IPS-NIHi11 (cell line): ENCODE results near the gene SPAAR.
"Not testable (repeated sequence)": the region's sequence is repeated elsewhere in the genome, so short reads cannot be mapped to it uniquely, and the experiment has no call there.

Experiments used
- DNase-seq: peaks from one replicate; pipeline ENCODE4 v3.0.0; 2012; ENCODE audit warnings: mixed read lengths, low spot score

SPAAR gene

GRCh38 chr9:35904338-35904737 lies 5.0 kb upstream of the SPAAR start:
- DNase-seq = no peak

GRCh38 chr9:35905051-35905781 lies 4.1 kb upstream of the SPAAR start:
- no peak for DNase-seq

DNA sequence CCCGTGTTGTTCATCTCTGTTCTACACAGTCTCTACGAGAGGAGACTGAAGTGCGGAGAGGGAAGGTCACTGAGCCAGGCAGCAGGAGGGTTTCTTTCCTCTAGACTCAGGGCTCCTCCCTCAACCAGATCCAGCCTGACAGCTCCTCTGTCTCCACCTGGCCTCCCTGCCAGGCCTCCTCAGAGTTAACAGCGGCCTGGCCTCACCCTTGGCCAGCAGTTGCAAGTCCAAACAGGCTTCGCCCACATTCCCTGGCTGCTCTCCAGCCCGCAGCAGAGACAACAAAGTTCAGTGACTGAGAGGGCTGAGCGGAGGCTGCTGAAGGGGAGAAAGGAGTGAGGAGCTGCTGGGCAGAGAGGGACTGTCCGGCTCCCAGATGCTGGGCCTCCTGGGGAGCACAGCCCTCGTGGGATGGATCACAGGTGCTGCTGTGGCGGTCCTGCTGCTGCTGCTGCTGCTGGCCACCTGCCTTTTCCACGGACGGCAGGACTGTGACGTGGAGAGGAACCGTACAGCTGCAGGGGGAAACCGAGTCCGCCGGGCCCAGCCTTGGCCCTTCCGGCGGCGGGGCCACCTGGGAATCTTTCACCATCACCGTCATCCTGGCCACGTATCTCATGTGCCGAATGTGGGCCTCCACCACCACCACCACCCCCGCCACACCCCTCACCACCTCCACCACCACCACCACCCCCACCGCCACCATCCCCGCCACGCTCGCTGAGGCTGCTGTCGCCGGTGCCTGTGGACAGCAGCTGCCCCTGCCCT lies 3.2 kb upstream of the SPAAR start, which contains the start of gene HRCT1:
Gene HRCT1, plus strand, starts transcription at position 291 of the 768 bp plus-strand sequence. Its CDS starts 86 bp downstream, at position 377.
- no peak for DNase-seq

- no peak for DNase-seq
Observed at GRCh38 chr9:35906923-35907699, 2.2 kb upstream of the SPAAR start.

DNA sequence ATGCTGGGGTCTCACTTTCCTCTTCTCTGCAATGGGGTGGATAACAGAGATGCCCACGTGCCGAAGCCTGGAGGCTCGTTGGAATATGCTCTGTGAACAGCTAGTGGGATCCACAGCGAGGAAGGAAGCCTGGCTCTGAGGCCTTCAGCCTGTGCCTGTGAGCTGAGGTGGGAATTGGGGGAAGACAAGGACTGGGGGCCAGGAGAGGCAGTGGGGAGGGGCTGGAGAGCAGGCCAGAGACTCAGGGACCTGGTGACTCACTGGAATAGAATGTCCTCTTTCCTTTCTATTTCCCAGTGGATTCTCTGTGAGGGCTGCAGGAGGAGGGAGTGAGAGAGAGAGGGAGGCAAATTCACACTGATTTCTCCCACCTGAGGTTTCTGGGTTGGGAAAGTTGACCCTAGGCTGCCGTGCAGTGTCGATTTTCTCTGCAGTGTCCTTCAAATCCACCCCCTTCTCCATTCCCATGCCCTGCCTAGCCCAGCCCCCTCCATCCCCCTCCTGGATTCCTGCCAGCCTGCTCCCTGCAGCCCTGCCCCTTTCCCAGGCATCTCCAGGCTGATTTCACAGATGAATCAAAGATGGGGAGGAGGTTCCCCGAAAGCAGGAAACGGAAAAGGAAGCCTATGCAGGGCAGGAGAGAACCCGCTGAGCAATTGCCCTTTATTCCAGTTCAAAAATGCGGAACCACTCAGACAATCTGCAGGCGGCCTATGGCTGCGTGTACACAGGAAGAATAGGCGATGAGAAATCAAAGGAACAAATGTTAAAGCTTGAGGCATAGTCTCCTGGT lies 1.4 kb upstream of the SPAAR start:
- peak; percentile 72 for DNase-seq

- DNase-seq = no peak
Observed at GRCh38 chr9:35908504-35909125, 675 bp upstream of the SPAAR start.

DNA sequence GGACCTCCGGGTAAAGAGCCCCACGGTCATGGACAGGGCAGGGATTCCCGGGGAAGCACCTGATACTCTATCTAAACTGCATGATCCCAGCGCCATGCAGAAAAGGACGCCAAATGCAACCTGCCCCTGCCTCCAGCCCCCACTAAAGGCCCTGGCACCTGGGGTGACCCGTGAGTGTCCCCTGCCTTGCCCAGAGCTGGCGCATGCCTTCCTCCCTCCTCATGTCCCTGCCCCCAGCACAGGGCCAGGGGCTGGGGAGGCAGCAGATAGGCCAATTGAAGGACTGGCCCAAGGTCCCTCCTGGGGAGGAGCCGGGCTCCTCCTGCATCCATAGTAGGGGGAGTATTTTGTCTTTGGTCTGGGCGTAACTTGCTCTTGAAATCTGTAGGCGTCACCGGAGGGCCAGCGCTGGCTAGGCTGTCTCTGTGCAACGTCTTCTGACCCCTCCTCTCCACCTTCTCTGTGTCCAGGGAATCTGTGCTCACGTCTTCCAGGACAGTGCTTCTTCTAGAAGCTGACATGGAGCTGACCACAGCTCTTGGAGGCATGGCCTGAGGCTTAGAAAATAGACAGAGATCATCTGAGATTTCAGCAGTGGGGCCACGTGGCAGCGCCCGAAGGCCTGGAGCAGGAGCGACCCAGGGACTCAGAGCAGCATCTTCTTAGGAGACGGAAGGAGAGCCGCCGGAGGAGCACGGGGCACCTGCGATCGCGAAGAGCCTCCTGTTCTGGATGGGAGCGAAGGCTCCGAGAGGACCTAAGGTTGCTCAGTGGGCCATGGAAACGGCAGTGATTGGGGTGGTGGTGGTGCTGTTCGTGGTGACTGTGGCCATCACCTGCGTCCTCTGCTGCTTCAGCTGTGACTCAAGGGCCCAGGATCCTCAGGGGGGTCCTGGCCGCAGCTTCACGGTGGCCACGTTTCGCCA lies 660 bp downstream of the SPAAR start:
- no peak for DNase-seq

DNA sequence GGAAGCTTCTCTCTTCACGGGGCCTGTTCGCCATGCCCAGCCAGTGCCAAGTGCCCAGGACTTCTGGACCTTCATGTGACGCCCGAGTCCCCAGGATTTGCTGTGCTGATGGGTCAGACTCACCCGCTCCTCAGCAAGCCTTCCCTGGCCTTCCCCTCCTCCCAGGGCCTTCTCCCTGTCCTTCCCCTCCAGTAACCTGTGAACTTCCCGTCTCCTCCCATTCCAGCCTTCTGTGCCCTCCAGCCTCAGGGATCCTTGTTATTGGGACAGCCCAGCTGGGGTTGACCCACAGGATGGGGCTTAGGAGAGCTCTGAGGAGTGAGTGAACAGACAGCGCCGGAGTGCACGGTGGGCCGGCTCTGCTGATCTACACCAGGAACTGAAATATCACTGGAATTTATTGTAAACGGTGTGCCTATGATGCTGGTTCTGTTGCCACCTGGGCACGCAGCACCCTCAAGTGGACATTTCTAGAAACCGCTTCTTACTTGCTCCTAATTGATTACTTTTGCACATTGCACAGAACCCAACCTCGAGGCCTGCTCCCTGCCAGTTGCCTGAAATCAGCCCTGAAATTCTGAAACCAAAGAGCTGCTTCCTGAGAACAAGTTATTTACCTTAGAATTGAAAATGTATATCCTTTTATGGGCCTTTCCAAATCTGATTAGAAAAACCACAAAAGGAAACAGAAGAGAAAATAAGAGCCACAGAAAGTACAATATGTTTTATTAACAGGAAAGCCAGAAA lies 1.5 kb downstream of the SPAAR start:
- peak; percentile 63 for DNase-seq

GRCh38 chr9:35911690-35912089 lies 2.4 kb downstream of the SPAAR start:
- no peak for DNase-seq

DNA sequence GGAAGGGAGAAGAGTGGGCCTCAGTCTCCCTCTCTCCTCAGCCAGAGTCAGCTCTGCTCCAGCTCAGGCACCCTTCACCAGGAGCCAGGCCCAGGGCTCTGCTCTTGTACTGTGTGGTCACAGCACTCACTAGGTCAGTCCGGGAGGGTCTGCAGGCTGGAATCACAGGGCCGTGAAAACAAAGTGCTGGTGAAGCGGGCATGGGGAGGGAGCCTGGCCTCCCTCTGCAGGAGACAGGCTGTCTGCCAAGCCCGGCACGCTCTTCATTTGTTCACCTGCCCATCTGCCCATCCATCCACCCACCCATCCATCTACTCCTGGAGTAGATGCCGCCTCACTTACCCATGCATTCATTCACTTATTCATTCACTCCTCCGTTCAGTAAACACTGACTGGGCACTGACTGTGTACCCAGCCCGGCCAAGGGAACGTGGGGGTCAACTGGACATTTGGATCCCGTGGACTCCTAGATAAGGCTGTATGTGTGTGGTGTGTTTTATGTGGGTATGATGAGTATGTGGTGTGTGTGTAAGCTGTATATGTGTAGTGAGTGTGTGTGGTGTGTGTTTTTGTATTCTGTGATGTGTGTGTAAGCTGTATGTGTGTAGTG lies 3.6 kb downstream of the SPAAR start:
- DNase-seq = no peak

GRCh38 chr9:35913429-35913828 lies 4.1 kb downstream of the SPAAR start:
- not testable (repeated sequence) for DNase-seq

DNA sequence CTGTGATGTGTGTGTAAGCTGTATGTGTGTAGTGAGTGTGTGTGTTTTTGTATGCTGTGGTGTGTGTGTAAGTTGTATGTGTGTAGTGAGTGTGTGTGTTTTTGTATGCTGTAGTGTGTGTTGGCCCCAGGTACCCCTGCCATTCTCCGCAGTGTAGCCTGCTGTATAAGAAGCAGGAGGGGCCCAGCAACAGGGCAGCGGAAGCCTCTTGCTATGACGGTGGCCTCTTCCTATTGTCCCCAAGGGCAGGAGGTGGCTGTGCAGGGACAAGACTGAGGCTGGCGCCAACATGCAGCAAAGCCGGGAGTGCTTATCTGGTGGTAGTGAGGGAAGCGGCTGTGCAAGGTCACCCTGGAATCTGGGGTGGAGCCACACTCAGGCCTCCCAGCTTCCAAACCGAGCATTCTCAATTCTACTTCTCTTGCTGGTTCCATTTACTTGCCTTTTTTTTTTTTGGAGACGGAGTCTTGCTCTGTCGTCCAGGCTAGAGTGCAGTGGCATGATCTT lies 5.1 kb downstream of the SPAAR start:
- DNase-seq = no peak

GRCh38 chr9:35915681-35916294 lies 6.5 kb downstream of the SPAAR start:
- DNase-seq = no peak

DNA sequence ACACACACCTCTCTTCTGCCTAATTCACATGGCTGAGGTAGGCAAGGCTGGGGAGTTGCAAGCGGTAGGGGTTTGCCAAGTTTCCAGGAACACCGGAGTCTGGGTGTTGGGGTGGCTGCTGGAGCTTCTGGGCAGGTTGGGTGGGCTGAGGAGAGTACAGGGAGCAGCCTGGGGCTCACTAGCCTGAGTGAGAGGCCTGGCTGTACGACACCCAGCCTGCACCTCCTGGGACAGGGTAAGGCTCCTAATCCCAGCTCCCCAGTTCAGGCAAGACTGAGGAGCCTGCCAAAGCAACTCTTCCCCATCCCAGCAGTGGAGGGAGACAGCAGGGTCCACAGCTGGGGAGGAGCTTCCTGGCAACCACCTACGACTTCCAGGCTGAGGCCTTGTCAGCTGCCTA lies 8.0 kb downstream of the SPAAR start:
- no peak for DNase-seq

- no peak for DNase-seq
Observed at GRCh38 chr9:35918780-35919179, 9.5 kb downstream of the SPAAR start.

- DNase-seq = no peak
Observed at GRCh38 chr9:35919212-35920008, 10.1 kb downstream of the SPAAR start.

- DNase-seq = no peak
Observed at GRCh38 chr9:35920051-35920620, 10.8 kb downstream of the SPAAR start.
